ENCODE results near the gene ST8SIA6. TPM values are rescaled to one million over a fixed set of nuclear protein-coding genes. Genes with fewer than 3 reads are reported as not detected.
A peak's percentile ranks its signal among the peaks of the same experiment; 100 is the strongest.

Gene ST8SIA6
- polyA plus RNA-seq, 2 of the 4 experiments (the other 2 are of a cell fraction): 0.16 to 0.25 TPM

DNA sequence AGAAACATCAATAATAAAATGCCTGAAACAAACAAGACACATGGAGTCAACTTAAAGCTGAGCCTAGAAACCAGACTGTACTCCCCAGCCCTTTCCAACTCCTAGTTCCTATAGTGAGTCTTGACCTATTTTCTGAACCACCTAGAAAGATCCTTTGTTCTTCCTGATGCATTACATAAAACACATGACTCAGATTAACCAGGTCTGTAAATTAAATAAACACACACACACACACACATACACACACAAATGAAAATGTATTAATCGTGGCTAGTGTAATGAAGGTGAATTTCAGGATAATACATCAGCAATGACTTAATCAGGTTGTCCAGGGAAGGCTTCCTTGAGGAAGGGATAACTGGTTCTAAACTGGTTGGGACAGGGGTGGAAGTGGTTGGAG, 104.7 kb downstream of the ST8SIA6 start:
- TF ChIP-seq USF2 (IDR thresholded peaks at IDR 0.05) (no peak), KDM5A (IDR thresholded peaks at IDR 0.05) (no peak), E2F6 (IDR thresholded peaks at IDR 0.05; ENCODE audit: borderline replicate concordance, low read depth) (no peak), POLR2AphosphoS2 (conservative IDR thresholded peaks at IDR 0.05; ENCODE audit: low read length) (no peak), SMC3 (IDR thresholded peaks at IDR 0.05) (no peak), FOSL2 (IDR thresholded peaks at IDR 0.05) (no peak), FOSL2 (CRISPR knock-in tag; IDR thresholded peaks at IDR 0.05) (no peak), CHD4 (IDR thresholded peaks at IDR 0.05; ENCODE audit: borderline replicate concordance) (no peak)

DNA sequence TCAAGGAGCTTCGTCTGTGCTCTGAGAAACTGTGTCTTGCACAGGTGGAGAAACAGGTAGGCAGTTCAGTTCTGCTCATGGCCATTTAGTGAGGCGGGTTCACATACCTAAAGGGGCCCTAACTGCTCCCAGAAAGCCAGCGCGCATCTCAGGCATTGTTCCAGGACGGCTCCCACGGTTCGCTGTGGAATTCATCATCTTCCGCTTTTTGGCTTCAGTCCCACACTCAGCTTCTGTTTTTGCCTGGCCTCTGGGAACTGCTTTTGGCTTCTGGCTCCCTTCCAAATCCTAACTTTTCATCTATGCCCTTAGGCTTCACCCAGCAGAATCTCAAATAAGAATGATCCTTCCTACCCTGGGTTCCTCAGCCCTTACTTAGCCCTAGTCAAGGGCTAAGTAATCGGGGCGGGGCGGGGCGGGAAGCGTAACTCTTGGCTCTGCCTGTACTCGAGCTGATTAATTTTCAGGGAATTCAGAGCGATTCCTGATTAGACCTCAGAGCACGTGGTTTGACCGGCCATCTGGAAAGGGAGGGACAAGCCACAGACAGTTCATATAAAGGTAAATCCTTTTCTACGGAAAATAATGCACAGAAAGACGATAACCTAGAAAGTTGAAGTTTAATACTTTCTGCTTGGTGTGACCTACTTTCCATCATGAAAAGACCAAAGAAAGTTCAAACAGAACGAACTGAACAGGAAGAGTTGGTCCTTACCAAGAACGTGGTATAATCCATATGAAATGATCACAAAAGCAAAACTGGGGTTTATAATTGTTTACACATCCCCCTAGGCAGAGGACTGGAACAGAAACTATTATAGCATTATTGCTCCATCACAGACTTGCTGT, 105.7 kb downstream of the ST8SIA6 start:
- DNase-seq (ENCODE audit: low read depth in 1 of 2, low spot score in 1 of 2) (peak; percentile 7 to 13), ATAC-seq (peak; percentile 66 to 72; a peak in 5 of 6 replicates), FAIRE-seq (no peak)
- Histone ChIP-seq H3K4me1 (no peaks in the 10 kb centered on the region), H3K9me3 (0 out of 3 replicates have a peak, but pooled peaks cover 3% of the 10 kb centered on the region), H3K4me2 (peak overlapping the region; percentile 48), H3K4me3 (no peak overlapping the region), H3K27ac (no peak overlapping the region)
- ChIA-PET POLR2A (no interaction called here), CTCF (no interaction called here)
- TF ChIP-seq CHD4 (IDR thresholded peaks at IDR 0.05; ENCODE audit: borderline replicate concordance): no peak
- no peak for TF ChIP-seq CTCF (IDR thresholded peaks at IDR 0.05)
- no peak for TF ChIP-seq HOXB13 (CRISPR knock-in tag; IDR thresholded peaks at IDR 0.05; ENCODE audit: low read depth)
- no peak for TF ChIP-seq JUNB (IDR thresholded peaks at IDR 0.05)
- TF ChIP-seq ZNF302 (CRISPR knock-in tag; IDR thresholded peaks at IDR 0.05): no peak
- TF ChIP-seq EP300 (IDR thresholded peaks at IDR 0.05): no peak
- TF ChIP-seq ATOH8 (CRISPR knock-in tag; IDR thresholded peaks at IDR 0.05; ENCODE audit: low read depth): no peak
- TF ChIP-seq ESRRA (IDR thresholded peaks at IDR 0.05; ENCODE audit: borderline replicate concordance, low read length): no peak
- no peak for TF ChIP-seq HOXB5 (CRISPR knock-in tag; IDR thresholded peaks at IDR 0.05)
- TF ChIP-seq NPAS2 (CRISPR knock-in tag; IDR thresholded peaks at IDR 0.05; ENCODE audit: borderline replicate concordance): no peak
- no peak for TF ChIP-seq MAZ (IDR thresholded peaks at IDR 0.05; ENCODE audit: borderline replicate concordance, low read depth, low read length)
- 28% methylated on average over 18 of the region's 21 CpGs for WGBS (ENCODE audit: missing lambda C conversion rate)

More for the DNA sequence above, 104.7 kb downstream of the ST8SIA6 start:
- ATAC-seq: no peak
- DNase-seq (ENCODE audit: low read depth in 1 of 2, low spot score in 1 of 2): no peak
- no peak overlapping the region; the same call in 2 of the 3 replicates for H3K4me2 ChIP-seq
- H3K27ac ChIP-seq: no peak overlapping the region
- ChIA-PET CTCF (no interaction called here), POLR2A (no interaction called here)
- 0 out of 3 replicates have a peak, but pooled peaks cover 3% of the 10 kb centered on the region for H3K9me3 ChIP-seq
- H3K4me3 ChIP-seq: no peak overlapping the region
- WGBS (ENCODE audit: missing lambda C conversion rate): 8% methylated on average over 1 of the region's 1 CpG
- FAIRE-seq: no peak
- H3K4me1 ChIP-seq: no peaks in the 10 kb centered on the region

DNA sequence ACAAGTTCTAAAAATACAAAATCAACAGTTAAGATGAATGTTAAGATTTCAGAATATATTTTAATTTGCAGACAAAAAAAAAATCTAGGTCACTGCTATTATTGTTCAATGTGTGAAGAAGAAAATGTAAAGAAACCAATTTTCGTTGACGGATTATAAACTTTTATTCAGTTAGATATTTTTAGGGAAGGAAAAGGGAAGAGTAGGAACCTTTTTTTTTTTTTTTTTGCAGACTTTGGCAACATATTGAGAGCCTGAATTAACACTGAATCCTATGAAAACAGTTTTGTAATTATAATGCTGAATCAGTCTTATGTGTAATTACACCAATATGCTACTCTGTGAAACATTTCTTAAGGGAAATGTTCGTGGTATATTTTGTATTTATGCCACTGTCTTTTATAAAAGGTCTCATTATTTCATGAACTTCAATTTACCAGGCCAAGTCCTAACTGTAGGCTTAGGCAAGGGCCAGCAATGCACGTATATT, 106.3 kb downstream of the ST8SIA6 start:
- ChIA-PET POLR2A (no interaction called here), CTCF (no interaction called here)
- Histone ChIP-seq H3K4me3 (no peak overlapping the region), H3K9me3 (0 out of 3 replicates have a peak, but pooled peaks cover 3% of the 10 kb centered on the region), H3K4me2 (peak overlapping the region; percentile 48; the same call in 2 of the 3 replicates), H3K4me1 (no peaks in the 10 kb centered on the region), H3K27ac (no peak overlapping the region)
- no peak for DNase-seq (ENCODE audit: low read depth in 1 of 2, low spot score in 1 of 2)
- FAIRE-seq: no peak
- no peak for ATAC-seq
- WGBS (ENCODE audit: missing lambda C conversion rate): 55% methylated on average over 4 of the region's 4 CpGs
- no peak for TF ChIP-seq CHD4 (IDR thresholded peaks at IDR 0.05; ENCODE audit: borderline replicate concordance)
- TF ChIP-seq CEBPB (IDR thresholded peaks at IDR 0.05): no peak
- TF ChIP-seq, protein P1, sequence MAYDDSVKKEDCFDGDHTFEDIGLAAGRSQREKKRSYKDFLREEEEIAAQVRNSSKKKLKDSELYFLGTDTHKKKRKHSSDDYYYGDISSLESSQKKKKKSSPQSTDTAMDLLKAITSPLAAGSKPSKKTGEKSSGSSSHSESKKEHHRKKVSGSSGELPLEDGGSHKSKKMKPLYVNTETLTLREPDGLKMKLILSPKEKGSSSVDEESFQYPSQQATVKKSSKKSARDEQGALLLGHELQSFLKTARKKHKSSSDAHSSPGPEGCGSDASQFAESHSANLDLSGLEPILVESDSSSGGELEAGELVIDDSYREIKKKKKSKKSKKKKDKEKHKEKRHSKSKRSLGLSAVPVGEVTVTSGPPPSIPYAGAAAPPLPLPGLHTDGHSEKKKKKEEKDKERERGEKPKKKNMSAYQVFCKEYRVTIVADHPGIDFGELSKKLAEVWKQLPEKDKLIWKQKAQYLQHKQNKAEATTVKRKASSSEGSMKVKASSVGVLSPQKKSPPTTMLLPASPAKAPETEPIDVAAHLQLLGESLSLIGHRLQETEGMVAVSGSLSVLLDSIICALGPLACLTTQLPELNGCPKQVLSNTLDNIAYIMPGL (CRISPR knock-in tag; IDR thresholded peaks at IDR 0.05; ENCODE audit: borderline replicate concordance): no peak
- no peak for TF ChIP-seq USF2 (IDR thresholded peaks at IDR 0.05)
- TF ChIP-seq HOXB5 (CRISPR knock-in tag; IDR thresholded peaks at IDR 0.05): no peak
- TF ChIP-seq, protein P2, sequence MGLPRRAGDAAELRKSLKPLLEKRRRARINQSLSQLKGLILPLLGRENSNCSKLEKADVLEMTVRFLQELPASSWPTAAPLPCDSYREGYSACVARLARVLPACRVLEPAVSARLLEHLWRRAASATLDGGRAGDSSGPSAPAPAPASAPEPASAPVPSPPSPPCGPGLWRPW (IDR thresholded peaks at IDR 0.05): no peak
- no peak for TF ChIP-seq MYC (IDR thresholded peaks at IDR 0.05; ENCODE audit: borderline replicate concordance, low read length)
- no peak for TF ChIP-seq CBX8 (IDR thresholded peaks at IDR 0.05)
- TF ChIP-seq CHD2 (IDR thresholded peaks at IDR 0.05; ENCODE audit: low read length, partially characterized antibody): no peak
- no peak for TF ChIP-seq HOXB13 (CRISPR knock-in tag; IDR thresholded peaks at IDR 0.05; ENCODE audit: low read depth)
- TF ChIP-seq BHLHE40 (IDR thresholded peaks at IDR 0.05; ENCODE audit: low read depth, low read length): no peak
